ENCODE results near the gene KRTCAP2.

GRCh38 chr1:155177192-155177917 is 4.3 kb upstream of the KRTCAP2 start:
- no peak for TF ChIP-seq POLR2A (IDR thresholded peaks at IDR 0.05)
- TF ChIP-seq CTCF (IDR thresholded peaks at IDR 0.05) = no peak
